T47D (cell line): ENCODE results near the gene PSMB5.

ENCODE experiments used
- DNase-seq, 2 experiments: peaks; one replicate each; pipeline versions ENCODE4 v3.0.0 to v3.0.0-alpha.2; 2011 to 2012; ENCODE audit warnings: low read depth in 1 of 2, low spot score in 1 of 2
- JUND ChIP-seq: IDR thresholded peaks from 2 replicates; pipeline ENCODE4 v1.6.1; 2012; ENCODE audit warnings: low read depth
- in situ Hi-C: cut with HindIII; loops from 2 replicates; pipeline ENCODE4 v1.10.0; 2016; ENCODE audit warnings: low sequenced_read_pairs, low pct_unique_long_range_greater_than_20kb

The PSMB5 gene

GRCh38 chr14:23068789-23069412, 34.2 kb upstream of the PSMB5 start:
- in situ Hi-C loops, result no loop called here
- peak; percentile 62 to 90 for DNase-seq
- TF ChIP-seq JUND, result no peak

- in situ Hi-C loops, result no loop called here
- no peak for DNase-seq
- no peak for TF ChIP-seq JUND
Measured at GRCh38 chr14:23067847-23068788, 33.4 kb upstream of the PSMB5 start.

- no peak for DNase-seq
- in situ Hi-C loops, result no loop called here
- TF ChIP-seq JUND, result no peak
Measured at GRCh38 chr14:23066855-23067744, 32.4 kb upstream of the PSMB5 start.

- TF ChIP-seq JUND, result no peak
- in situ Hi-C loops, result no loop called here
- DNase-seq, result no peak
Measured at GRCh38 chr14:23066368-23066767, 31.7 kb upstream of the PSMB5 start.

DNA sequence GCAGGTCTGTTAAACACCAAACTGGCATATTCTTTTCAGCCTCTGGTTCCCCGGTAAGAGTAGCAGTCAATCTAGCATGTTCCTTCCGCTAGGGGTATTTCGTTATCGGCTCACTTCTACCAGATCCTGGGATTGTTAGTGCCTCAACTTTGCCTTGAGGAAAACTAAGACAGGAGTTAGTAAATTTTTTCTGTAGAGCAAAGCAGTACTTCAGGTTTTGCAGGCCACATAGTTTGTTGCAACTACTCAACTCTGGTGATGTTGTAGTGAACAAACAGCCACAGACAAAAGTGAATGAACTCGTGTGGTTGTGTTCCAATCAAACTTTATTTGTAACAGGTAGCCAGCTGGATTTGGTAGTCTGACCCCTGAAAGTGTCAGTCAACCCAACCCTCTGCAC, 28.9 kb upstream of the PSMB5 start:
- TF ChIP-seq JUND, result no peak
- in situ Hi-C loops, result no loop called here
- DNase-seq, result peak; percentile 44 to 72

DNA sequence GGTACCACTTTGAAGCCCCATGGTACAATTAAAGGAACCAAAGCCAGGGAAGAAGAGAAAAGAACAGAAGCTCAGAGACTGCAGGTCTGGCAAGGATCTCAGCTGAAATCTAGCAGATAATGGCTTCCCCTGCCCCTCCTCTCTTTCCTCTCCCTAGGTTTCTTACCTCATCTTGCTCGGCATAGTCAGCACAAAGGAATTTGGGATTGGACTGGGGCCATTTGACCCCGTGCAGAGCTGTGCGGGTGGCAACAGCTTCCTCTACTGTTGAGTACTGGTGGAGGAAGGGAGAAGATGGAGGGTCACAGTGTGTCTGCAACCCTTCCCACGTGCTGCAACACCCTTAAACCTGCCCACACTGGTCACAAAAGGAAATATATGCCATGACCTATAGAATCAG, 27.3 kb upstream of the PSMB5 start:
- DNase-seq, result peak; percentile 49 to 65
- in situ Hi-C loops, result no loop called here
- TF ChIP-seq JUND, result 0 out of 2 replicates have a peak, but pooled peaks have one; percentile 39

DNA sequence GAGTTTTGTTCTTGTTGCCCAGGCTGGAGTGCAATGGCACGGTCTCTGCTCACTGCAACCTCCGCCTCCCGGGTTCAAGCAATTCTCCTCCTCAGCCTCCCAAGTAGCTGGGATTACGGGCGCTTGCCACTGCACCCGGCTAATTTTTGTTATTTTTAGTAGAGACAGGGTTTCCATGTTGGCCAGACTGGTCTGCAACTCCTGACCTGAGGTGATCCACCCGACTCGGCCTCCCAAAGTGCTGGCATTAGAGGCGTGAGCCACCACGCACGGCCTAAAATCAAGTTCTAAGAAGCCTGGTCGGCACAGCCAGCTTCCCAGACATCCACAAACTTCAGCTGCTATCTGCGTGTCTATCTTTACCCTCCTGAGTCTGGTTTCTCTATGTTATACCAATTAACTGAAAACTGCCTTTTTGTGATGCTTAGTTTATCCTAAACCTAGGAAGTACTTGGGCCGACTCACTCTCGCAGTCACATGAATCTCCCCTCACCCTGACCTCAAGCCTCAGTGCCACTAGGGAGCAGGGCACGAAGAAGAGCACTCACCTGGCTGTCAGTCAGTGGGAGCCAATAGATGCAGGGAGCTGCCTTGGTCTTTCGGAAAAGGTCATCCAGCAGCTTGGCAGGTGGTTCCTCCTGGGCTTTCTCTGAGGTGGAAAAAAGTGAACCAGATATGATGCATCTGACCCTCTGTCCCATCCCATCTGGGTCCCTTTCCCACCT, 26.0 kb upstream of the PSMB5 start:
- no peak for TF ChIP-seq JUND
- in situ Hi-C loops, result no loop called here
- no peak for DNase-seq

GRCh38 chr14:23058654-23059504, 24.2 kb upstream of the PSMB5 start:
- no peak for TF ChIP-seq JUND
- DNase-seq, result no peak
- in situ Hi-C loops, result no loop called here

- peak; percentile 83 to 85 for DNase-seq
- no peak for TF ChIP-seq JUND
- in situ Hi-C loops, result no loop called here
Measured at GRCh38 chr14:23057757-23058653, 23.3 kb upstream of the PSMB5 start.

- no peak for TF ChIP-seq JUND
- in situ Hi-C loops, result no loop called here
- DNase-seq, result peak; percentile 77 to 81
Measured at GRCh38 chr14:23056956-23057756, 22.5 kb upstream of the PSMB5 start, which contains the start of gene CDH24. Gene CDH24 (minus strand): TSS chr14:23057520. CDS start chr14:23055733, 1,787 bp downstream.
